GM23248 (cell line): ENCODE data around the gene ZEB1.

ENCODE experiments used
- EZH2 ChIP-seq: fragments of 200-600 bp; sonication (generic); IDR thresholded peaks from 2 replicates; pipeline ENCODE4 v1.6.1; 2018; ENCODE audit warnings: antibody characterized with exemption, mild to moderate bottlenecking; ENCODE audit not compliant: insufficient read depth, poor library complexity, severe bottlenecking
- EZH2phosphoT487 ChIP-seq: fragments of 200-600 bp; sonication (generic); IDR thresholded peaks from 2 replicates; pipeline ENCODE4 v1.6.1; 2018; ENCODE audit warnings: antibody characterized with exemption, moderate library complexity, mild to moderate bottlenecking, low read depth; ENCODE audit not compliant: insufficient read depth

DNA sequence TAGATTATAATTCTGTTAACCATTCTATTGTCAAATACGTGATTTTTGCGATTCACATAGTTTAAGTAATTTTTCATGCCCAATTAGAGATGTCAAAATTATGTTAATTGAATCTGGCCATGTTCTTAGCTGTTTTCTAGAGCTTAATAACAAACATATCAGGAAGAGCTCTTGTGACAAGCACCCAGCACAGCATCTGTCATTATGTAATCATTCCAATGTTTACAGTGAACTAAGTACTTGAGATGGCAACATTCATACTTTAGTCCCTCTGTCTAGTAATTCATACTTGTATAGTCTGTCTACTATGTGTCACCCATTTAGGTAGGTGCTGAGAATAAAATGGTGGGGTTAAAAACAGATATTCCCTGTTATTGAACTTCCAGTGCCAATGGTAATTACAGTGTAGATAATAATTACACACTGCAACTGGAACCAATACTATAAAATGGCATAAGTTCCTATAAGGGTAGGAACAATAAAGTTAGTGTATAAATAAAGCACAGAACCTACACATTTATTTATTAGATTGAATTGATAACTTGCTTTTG is 55.2 kb downstream of the ZEB1 start:
- no peak for TF ChIP-seq EZH2phosphoT487
- no peak for TF ChIP-seq EZH2
